ENCODE measurements around the gene PARD3B. TPM values are rescaled to one million over a fixed set of nuclear protein-coding genes. Genes with fewer than 3 reads are reported as not detected.

PARD3B gene
- total and polyA plus RNA-seq, 2 of the 8 experiments (the other 6 are each of a cell fraction or from before 2014, with no cell fraction given): 1.2 to 5.7 TPM

GRCh38 chr2:205372141-205372540 is 826.9 kb downstream of the PARD3B start:
- FAIRE-seq (no peak), DNase-seq (ENCODE audit: low read depth in 1 of 2, low spot score in 2 of 2) (no peak)
- Histone ChIP-seq H2BK15ac (ENCODE audit: low read length) (no peak overlapping the region), H2BK12ac (ENCODE audit: low read depth, low read length) (no peak overlapping the region), H3K36me3 (ENCODE audit: control insufficient read depth in 2 of 4, insufficient read depth in 4 of 4, low read length in 3 of 4) (no peaks in the 10 kb centered on the region), H4K91ac (replicated peaks; ENCODE audit: insufficient read length, low read length) (no peak overlapping the region), H3K23me2 (ENCODE audit: low read depth, low read length) (no peaks in the 10 kb centered on the region), H3K79me2 (ENCODE audit: control insufficient read depth in 1 of 2, insufficient read depth in 2 of 2, low read length in 2 of 2) (no peaks in the 10 kb centered on the region), H3K79me1 (ENCODE audit: low read depth, low read length) (no peaks in the 10 kb centered on the region), H2AK5ac (ENCODE audit: low read depth, low read length) (no peak overlapping the region), H3K23ac (ENCODE audit: insufficient read length) (no peak overlapping the region), H2AFZ (ENCODE audit: low read length) (no peak overlapping the region), H2BK20ac (ENCODE audit: low read length) (no peak overlapping the region), H2BK5ac (ENCODE audit: low read depth, low read length) (no peak overlapping the region), H3K9me3 (ENCODE audit: insufficient read depth in 2 of 2, low read depth in 1 of 2, low read length in 1 of 2) (no peaks in the 10 kb centered on the region), H3K4me2 (ENCODE audit: insufficient read depth in 1 of 2, low read depth in 2 of 2, low read length in 2 of 2) (no peak overlapping the region), H3K56ac (replicated peaks; ENCODE audit: insufficient read length, low read depth, low read length) (no peak overlapping the region), H3K4me1 (replicated peaks in 1 of 4; ENCODE audit: control insufficient read depth in 3 of 4, insufficient read depth in 4 of 4, low read length in 3 of 4) (no peaks in the 10 kb centered on the region), H3K14ac (ENCODE audit: insufficient read length) (no peak overlapping the region), H3K18ac (ENCODE audit: extremely low read depth, low read length) (no peak overlapping the region), H3K27ac (ENCODE audit: low read depth, low read length) (no peak overlapping the region), H4K5ac (ENCODE audit: insufficient read length, low read depth, low read length) (no peak overlapping the region), H3K27me3 (replicated peaks in 1 of 4; ENCODE audit: control insufficient read depth in 3 of 4, extremely low read depth in 1 of 4, insufficient read depth in 3 of 4, low read length in 3 of 4) (no peaks in the 10 kb centered on the region), H4K8ac (ENCODE audit: extremely low read depth, insufficient read depth, low read length) (no peak overlapping the region), H3K4ac (replicated peaks; ENCODE audit: insufficient read length, low read depth, low read length) (no peak overlapping the region), H3K4me3 (ENCODE audit: extremely low read depth in 1 of 4, insufficient read depth in 2 of 4, low read depth in 3 of 4, low read length in 4 of 4) (no peak overlapping the region), H3K9ac (replicated peaks in 1 of 4; ENCODE audit: extremely low read depth in 1 of 4, low read depth in 3 of 4, low read length in 3 of 4) (no peak overlapping the region), H2BK120ac (replicated peaks; ENCODE audit: low read depth, low read length) (no peak overlapping the region), H4K20me1 (replicated peaks in 1 of 2; ENCODE audit: control insufficient read depth in 1 of 2, insufficient read depth in 2 of 2, low read length in 2 of 2) (no peaks in the 10 kb centered on the region)
- ChIA-PET CTCF (ENCODE audit: partially characterized antibody) (interaction anchor here (0.9 kb wide), 1 partner anchor 30 kb away, joined by 4 read pairs; no protein-coding TSS in a partner anchor), POLR2A (ENCODE audit: partially characterized antibody) (no interaction called here)
- no peak for TF ChIP-seq RXRA (IDR thresholded peaks at IDR 0.05; ENCODE audit: insufficient read depth, low read depth, low read length)
- TF ChIP-seq JUN (IDR thresholded peaks at IDR 0.05; ENCODE audit: low read depth, low read length): no peak
- no peak for TF ChIP-seq SIRT6 (IDR thresholded peaks at IDR 0.05; ENCODE audit: low read length)
- no peak for TF ChIP-seq KDM4A (IDR thresholded peaks at IDR 0.05; ENCODE audit: low read depth, low read length, severe bottlenecking)
- no peak for TF ChIP-seq RNF2 (IDR thresholded peaks at IDR 0.05; ENCODE audit: borderline replicate concordance, low read depth, low read length, missing control alignments, poor library complexity, severe bottlenecking)
- TF ChIP-seq RAD21 (IDR thresholded peaks at IDR 0.05 in 1 of 2, conservative IDR thresholded peaks at IDR 0.05 in 1 of 2; ENCODE audit: low read depth in 2 of 2, low read length in 2 of 2): no peak
- TF ChIP-seq NANOG (IDR thresholded peaks at IDR 0.05; ENCODE audit: insufficient read depth, low read depth, low read length, poor library complexity, severe bottlenecking): no peak
- no peak for TF ChIP-seq KDM1A (IDR thresholded peaks at IDR 0.05; ENCODE audit: borderline replicate concordance, low read length)
- TF ChIP-seq GABPA (IDR thresholded peaks at IDR 0.05; ENCODE audit: borderline replicate concordance, insufficient read depth, low read length): no peak
- TF ChIP-seq PHF8 (conservative IDR thresholded peaks at IDR 0.05; ENCODE audit: low read depth, low read length): no peak
- no peak for TF ChIP-seq BACH1 (IDR thresholded peaks at IDR 0.05; ENCODE audit: low read length)
- no peak for TF ChIP-seq SIX5 (IDR thresholded peaks at IDR 0.05; ENCODE audit: low read depth, low read length)

Measured in H1 (cell line).